KG1 (cell line): ENCODE results near the gene CDHR2.

Experiments used
- DNase-seq: peaks from one replicate; lab custom pipeline; 2025; lab: John Stamatoyannopoulos, UW

The CDHR2 gene

DNA sequence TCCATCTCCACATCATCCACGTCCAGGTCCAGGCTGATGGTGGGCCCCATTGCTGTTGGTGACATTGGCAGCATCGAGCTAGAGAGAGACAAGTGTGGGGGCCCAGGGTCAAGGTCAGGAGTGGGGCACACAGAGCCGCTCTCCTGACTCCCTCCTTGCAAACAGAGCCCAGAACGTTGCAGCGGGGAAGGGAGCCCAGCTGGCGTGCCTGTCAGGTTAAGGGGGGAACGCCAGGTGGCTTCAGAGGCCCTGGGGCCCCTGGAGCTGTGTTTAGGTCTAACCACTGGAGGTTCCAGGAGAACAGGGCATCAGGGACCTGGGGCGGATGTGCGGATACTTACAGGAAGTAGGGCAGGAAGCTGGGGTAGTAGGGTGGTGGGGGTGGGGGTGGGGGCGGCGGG, 19.4 kb upstream of the CDHR2 start:
- DNase-seq = peak; percentile 45

DNA sequence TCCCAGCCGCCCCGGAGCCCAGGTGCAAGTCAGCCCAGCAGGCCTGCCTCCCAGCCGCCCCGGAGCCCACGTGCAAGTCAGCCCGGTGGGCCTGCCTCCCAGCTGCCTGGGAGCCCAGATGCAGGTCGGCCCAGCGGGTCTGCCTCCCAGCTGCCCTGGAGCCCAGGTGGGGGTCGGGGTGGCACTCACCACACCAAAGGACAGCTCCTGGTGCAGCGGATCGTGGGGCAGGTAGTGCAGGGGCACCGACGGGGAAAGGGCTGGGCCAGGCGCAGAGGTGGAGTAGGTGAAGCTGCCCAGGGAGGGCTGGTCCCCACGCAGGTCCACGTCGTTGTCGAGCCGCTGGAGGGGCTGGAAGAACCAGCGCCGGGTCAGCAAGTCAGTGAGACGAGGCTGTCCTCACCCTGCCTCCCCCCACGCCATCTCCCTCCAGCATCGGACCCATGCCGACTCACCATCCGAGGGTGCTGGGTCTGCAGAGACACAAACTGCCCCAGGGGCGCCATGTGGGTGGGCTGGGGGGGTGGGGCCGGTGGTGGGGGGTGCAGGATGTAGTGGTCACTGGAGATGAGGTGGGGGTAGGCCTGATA, 18.7 kb upstream of the CDHR2 start:
- no peak for DNase-seq

DNA sequence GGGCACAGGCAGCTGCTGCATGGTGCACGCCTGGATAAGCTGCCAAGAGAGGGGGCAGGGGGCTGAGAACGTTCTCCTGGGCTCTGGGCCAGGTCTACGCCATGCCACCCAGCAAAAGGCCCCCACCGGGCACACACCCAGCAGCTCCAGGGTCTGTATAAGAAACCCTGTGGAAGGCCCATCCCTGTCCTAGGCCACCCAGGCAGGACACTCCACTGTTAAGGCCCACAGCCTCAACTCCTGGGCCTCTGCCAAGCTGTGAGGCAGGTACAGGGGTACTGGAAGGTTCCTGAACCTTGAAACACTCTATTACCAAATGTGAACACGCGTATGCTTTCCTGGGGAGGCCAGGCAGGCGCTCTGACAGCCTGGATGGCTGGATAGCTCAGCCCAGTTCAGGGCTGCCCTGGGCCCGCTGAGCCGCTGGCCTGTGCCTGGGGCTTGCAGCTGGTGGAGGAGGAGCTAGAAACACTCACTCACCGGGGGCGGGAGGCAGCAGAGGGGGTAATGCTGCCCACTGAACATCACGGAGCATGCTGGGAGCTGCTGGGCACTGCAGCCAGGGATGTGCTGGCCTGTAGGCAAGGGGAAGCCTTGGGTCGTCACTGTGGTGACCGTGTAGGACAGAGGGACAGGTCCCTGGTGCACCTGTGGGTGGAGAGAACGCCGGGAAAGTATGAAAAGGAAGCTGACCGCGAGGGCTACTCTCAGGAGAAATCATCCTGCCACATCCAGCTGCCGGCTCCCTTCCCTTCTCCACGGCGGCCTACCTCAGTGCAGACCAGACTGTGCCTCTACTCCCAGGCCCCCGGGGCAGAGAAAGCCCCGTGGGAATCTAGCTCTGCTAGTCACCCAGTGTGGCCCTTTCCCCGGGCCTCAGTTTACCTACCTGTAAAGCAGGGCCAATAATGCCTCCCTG, 17.9 kb upstream of the CDHR2 start:
- DNase-seq = no peak

DNA sequence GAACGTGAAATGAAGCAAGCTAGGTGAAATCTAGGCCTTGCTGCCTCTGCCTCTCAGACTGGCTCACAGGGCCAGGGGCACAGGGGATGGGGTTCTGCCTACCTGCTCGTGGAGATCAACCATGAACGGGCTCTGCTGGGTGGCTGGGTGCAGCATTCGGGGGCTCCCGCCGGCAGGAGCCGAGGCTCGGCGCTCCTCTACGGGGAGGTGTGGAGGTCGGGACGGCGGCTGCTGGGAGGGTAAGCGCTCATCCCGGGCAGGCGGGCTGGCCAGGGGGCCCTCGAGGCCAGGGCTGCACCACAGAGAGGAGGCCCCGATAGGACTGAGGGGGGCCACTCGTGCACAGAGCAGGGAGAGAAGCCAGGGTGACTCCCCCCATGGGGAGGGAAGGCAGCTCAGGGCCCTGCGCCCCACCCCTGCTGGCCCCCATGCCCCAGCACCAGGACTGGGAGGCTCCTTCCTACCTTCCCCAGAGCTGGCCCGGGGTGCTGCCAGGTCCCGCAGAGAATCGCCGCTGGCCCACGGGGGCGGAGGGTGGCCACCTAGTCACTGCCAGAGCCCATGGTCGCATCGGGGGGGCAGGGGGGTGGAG, 17.1 kb upstream of the CDHR2 start:
- no peak for DNase-seq

DNA sequence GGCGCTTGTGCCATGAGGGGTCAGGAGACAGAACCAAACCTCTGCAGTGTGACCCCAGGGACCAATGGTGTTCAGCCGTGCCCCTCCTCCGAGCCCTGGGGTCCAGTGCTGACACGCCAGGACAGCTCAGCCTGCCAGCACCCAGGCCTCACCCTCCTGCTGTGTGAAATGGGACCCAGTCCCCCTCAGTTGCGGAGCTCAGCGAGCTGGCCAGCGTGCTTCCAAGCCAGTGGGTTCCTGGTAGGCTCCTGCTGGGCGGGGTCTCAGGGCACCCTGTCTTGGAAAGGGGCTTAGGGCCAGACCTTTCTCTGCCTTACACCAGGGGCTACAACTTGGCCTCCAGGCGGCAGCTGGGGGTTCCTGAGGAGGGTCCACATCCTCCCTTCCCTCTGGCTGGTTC, 16.3 kb upstream of the CDHR2 start:
- no peak for DNase-seq

DNA sequence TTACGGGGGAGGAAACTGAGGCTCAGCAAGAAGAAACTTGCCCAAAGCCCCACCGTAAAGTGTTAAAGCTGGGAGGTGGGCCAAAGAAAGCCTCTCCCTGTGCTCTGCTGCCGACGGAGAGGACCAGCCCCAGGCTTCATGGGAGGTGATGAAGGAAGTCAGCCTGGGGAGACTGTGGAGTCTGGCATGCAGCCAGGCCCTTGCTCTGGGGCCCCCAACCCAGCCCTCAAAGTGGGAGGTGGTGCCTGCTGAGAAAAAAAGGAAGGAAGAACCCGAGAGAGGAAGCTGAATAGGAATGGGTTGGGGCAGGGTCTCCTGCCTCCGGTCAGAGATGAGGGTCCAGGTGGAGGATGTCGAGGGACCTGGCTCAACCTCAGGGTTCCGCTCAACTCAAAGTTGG, 15.8 kb upstream of the CDHR2 start:
- DNase-seq = peak; percentile 71

DNA sequence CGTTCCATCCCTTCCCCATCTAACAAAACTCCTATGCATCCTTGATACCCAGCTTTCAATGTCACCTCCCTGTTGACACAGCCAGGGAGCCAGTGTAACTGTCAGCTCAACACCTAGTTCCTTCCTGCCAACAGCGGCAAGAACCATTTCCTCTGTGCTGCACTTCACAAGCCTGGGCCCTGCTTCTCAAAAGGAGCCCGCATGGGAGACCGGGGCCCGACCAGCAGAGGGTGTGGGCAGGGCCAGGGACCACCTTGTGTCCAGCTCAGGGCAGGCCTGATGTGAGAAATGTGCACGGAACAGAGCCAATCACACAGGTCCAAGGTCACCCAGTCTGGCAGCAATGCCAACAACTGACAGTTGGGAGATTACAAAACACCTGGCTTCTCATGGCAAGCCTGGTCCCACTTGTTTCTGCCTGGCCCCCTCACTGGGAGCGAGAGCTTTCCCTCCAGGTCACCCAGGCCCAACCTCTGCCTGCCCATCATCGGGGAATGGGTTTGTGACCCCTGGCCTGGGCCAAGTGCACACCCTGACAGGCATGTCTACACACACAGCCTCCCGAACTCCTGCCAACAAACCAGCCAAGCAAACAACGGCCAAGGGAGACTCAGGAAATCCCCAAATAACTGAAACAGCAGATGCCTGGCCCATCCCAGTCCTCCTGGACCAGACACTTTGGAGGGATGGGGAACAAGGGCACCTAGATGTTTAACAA, 15.1 kb upstream of the CDHR2 start:
- DNase-seq = no peak

DNA sequence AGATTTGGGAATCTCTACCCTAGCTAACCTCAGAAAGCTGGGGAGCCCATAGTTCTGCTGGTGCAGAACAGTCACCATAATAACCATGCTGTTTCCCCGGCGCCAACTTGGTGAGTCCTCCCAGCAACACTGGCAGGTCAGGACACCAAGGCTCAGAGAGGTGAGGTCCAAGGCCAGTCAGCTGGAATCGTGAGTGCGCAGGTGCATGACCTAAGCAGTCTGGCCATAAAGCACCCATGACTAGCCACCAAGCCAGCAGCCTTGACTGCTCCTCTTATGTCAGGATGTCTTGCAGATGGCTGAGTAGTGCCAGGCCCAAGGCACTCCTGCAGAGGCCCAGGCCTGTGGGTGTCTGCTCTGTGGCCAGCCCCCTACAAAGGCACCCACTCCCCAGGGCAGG, 14.5 kb upstream of the CDHR2 start:
- DNase-seq = no peak

DNA sequence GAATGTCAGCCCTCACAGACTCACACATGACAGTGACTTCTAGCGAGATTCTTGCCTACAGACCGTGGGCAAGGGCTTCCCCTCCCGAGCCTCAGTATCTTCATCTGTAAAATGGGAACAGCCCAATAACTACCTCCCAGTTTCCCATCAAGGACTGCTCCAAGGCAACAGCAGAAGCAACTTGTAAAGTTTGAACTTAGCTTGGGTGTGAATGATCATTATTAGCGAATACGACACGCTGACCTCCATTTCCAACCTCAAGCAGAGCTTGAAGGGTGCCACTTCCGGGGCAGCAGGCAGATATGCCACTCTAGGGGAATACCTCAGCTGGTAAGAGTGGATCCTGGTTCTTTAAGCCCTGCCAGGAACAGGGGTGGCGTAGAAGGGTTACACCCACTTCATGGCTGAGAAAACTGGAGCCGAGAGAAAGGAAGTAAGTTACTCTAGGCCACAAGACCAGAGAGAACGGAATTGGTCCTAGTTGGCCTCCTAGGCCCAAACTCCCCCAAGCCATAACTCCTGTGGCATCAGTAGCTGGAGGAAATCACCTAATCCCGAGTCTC, 14.0 kb upstream of the CDHR2 start:
- peak; percentile 23 for DNase-seq

DNA sequence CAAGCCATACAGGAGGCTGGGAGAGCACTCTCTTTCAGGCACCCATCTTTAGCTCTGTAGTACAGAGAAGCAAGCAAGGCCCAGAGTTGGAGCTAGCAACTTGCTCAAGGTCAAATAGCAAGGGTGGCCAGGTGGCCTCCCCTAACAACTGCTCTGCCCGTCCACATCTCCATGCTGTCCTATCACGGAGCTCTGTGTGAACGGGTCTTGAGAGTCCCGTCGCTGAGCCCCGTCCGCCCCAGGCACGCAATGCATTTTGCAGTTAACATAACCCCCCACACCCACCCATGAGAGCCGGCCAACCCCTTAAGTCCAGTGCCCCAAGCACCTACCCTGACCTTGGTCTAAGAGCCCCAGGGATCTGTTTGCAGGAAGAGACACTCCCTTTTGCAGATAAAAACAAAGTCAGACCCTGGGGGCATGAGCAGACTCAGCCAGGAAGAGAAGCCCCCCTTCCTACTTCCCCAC, 13.4 kb upstream of the CDHR2 start:
- DNase-seq = no peak

DNA sequence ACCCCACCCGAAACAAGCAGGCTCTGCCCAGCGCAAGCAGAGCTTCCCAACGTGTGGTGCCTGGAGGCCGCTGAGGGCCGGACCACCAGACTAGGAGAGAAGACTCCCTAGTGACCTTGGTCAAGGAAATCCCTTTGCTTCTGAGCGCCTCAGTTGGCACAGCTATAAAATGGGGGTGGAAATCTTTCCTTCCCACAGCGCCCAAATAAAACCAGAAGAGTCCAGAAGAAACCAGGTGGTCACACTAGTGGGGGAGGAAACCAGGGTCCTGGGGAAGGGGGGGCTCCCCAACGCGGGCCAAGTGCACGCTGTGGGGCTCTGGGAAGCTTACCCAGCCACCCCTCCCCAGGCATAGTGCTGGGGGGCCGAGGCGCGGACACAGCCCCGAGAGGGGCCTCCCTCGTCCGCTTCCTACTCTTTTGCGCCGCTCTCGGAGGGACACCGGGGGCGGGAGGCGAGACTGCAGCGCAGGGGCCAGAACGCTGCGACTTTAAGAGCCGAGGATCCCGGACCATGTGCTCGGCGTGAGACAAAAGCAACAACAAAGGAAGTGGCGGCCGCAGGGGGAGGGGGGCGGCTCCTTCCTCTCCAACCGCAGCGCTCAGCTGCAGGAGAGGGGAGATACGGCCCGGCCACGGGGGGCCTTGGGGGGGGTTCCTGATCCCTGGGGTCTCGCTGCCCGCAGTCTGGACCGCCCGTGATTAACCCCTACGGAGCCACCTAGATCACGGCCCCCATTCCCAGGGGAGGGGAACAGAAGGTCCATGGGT, 12.8 kb upstream of the CDHR2 start:
- peak; percentile 62 for DNase-seq

DNA sequence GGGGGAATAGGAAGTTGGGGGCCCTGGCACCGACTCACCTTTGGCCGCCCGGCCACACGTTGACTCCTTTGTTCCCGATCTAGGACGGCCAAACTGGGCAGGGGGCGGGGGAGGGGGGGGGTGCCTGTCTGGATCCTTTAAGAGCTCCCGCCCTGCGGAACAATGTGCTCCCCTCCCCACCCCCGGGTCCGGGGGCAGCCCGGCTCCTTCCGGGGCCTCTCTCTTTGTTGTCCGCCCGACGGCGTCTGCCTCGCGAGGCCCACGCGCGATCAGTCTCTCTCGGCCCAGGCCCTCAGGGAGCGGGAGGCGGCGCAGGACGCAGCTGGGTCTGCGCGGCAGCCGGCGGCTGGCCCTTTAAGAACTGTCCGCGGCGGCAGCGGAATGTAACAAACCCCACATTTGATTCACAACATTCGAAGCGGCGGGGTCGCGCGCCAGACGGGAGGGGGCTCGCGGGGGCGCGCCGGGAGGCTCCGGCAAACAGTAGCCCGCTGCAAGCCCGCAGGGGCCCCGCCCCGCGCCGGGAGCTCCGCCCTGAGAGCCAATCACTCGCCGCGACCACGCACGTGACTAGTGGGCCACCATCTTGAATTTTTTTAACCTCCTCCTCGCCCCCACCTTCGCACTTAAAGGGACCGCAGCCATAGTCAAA, 12.1 kb upstream of the CDHR2 start, which contains the start of gene RNF44:
RNF44 (minus strand) TSS at position 501 of the 652 bp plus-strand sequence. CDS start 4,930 bp downstream, outside the sequence.
- DNase-seq = peak; percentile 89

DNA sequence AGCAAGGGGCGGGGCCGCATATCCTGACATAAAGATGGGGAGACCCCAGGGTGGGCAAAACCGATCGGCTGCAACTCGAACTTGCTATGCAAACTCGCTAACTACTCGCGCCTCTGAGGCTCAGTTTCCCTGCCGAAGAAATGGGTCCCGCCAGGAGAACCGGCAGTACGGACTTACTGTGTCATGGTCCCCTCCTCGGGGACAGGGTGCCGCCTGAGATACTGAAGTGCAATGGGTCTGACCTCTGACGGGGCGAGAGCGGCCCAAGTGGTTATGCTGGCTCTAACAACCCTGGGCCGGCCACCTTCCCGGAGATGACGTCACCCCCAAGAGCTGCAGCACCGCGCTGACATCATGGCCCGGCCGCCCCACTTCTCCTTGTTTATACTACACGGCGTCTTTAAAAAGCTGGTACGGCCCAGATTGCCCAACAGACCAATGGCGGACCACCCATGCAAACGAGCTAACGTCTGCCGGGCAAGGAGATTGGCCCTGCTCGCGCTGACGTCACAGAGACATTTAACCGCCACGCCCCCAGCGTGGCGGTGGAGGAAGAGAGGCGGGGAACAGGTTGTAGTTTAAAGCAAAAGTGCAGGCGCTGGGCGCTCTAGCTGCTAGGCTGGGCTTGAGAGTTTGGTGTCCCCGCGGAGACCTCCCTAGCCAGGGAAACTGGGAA, 11.4 kb upstream of the CDHR2 start:
- peak; percentile 99 for DNase-seq

DNA sequence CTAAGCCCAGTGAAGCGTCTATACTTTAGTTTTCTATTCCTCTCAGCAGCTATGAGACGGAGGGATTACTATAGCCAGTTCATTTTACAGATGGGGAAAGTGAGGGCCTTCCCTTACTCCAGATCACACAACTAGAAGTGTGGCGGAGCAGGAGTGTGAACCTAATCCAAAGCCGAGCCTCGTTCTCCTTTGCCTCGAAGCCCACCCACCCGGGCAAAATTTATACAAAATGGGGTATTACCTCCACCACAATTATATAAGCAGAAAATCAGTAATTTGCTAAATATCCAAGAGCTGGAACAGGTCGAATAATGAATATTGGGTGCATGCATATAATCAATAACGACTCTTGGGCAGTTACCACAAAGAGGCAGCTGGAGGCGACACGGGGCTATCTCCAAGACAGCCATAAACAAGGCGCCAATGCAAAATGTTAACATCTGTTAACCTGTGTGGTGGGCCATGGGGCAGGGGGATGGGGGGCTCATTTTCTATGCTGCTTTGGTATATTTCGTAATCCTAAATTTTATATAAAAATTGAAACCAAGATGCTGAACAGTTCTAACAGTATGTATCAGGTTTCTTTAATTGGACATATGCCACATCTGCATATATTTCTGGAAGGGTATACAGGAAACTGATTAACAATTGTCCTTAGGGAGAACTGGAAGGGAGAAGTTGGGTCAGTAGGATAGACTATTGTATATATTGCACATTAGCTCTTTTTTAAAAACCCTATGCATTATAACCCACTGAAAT, 10.7 kb upstream of the CDHR2 start:
- DNase-seq = no peak

DNA sequence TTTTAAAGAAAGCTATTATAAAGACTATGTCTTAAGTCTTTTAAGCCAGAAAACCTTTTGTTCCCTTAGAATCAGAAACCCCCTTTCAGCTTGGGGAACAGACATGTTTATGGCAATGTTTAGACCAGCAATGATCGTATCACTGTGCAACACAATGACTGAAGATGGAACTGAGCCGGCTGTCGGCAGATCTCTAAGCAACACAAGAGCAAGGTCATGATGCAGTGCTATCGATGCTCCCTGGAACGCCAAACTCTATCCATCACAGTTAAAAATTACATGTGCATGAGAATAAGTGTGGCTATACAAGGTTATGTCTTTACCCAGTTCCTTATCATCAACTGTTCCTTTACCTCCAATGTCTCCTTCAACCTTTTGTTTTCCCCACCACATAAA, 10.2 kb upstream of the CDHR2 start:
- no peak for DNase-seq

DNA sequence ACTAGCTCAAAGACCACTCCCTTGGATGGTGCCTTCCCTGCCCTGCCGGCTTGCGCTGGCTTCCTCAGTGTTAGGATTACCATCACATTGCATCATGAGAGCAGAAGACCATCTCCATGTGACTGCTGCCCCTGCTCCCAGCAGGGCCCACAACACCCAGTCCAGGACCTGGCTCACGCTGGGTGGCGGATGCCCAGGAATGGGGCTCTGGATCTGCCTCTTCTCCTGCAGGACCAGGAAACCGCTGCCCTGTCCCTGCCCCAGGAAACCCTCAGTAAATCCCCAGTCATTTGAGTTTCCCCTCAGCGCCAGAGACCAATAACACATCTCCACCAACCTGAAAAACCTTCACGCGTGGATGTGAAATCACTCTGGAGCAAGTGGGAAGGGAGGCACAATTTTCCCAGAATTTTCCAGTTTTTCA, 8.7 kb upstream of the CDHR2 start:
- DNase-seq = no peak

DNA sequence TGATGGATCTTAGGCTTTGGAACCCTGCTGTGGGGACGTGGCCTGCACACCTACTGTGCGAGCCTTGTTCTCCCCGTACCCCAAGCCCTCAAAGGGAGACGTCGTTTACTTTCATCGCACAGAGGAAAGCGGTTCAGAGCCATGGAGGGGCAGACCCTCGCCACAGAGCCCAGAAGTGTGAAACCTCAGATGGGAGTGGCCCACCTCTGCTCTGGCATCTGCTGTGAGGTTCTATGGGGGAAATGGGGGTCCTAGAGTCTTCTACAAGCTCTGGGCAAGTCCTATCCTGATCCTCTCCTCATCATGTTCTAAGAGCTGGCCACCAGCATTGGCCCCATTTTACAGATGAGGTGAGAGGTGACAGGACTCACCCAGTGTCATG, 8.2 kb upstream of the CDHR2 start:
- no peak for DNase-seq

DNA sequence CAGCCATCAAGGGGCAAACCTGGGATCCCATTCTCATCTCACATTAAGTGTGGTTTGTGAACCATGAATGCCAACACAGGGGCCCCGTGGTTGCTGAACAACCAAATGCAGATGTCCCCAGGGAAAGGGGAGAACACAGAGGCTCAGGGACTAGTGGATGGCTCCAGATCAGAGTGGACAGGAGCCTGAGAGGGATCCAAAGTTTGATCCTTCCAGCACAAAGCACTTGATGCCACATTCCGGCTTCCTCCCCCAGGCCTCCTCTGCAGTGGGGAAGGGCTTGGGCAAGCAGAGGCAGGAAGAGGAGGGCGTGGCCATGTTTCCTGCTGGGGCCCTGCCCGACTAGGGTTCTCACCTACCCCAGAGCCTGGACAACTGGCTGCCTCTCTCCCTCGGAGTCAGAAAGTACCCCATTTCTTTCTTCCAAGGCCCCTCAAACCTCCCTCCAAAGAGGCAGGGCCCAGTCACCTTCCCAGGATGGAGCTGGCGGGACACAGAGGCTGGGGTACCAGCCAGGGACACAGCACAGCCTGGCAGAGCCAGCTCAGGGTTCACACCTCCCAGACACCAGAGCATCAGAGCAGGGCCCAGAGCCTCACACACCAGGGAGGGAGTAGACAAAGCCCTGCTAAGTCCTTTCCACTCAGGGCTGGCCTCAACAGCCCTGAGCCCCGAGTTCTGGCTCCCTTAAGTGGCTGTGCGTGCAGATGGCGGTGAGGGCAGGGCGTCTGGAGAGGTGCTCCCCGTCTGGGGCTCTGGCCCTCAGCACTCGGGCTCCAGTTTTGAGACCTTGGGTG, 7.6 kb upstream of the CDHR2 start:
- DNase-seq = peak; percentile 63
